ENCODE data around the gene TGFBR2. TPM values are rescaled to one million over a fixed set of nuclear protein-coding genes. Genes with fewer than 3 reads are reported as not detected.

TGFBR2 gene
- total and polyA plus RNA-seq, 2 experiments from 2014 or later, result 42.2 to 52.8 TPM

DNA sequence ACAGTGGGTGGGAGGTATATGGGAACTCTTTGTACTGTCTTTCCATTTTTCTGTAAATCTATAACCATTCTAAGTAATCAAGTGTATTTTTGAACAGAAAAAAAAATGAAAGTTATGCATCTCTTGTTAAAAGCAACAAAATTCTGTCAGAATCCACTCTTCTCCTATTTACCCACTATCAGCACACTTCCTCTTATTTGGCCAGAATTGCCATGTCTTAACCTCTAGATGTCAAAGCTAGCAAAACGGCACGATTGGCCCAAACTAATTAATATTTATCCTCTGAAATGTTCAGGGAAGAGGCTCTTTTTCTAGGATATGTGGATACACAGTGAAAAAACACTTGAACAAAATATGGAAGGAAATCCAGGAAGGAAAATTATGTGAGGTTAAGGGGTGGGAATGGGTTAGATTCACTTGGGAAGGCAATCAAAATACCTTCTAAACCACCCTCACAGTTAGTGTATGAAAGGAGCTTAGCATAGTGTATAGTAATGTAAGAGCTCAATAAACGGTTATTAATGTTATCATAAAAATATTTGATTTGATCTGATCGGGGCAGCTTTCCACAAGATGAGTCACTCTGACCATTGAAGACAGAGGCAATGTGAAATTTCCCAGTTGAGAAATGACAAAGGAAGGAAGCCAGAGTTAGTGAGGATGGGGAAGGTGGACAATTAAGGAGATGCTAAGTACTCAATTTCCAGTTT lies 20.1 kb upstream of the TGFBR2 start:
- TF ChIP-seq EZH2phosphoT487 (IDR thresholded peaks at IDR 0.05; ENCODE audit: low read depth, severe bottlenecking, unreplicated experiment), result no peak
- TF ChIP-seq EZH2 (IDR thresholded peaks at IDR 0.05; ENCODE audit: borderline replicate concordance), result no peak
- TF ChIP-seq, protein P1, sequence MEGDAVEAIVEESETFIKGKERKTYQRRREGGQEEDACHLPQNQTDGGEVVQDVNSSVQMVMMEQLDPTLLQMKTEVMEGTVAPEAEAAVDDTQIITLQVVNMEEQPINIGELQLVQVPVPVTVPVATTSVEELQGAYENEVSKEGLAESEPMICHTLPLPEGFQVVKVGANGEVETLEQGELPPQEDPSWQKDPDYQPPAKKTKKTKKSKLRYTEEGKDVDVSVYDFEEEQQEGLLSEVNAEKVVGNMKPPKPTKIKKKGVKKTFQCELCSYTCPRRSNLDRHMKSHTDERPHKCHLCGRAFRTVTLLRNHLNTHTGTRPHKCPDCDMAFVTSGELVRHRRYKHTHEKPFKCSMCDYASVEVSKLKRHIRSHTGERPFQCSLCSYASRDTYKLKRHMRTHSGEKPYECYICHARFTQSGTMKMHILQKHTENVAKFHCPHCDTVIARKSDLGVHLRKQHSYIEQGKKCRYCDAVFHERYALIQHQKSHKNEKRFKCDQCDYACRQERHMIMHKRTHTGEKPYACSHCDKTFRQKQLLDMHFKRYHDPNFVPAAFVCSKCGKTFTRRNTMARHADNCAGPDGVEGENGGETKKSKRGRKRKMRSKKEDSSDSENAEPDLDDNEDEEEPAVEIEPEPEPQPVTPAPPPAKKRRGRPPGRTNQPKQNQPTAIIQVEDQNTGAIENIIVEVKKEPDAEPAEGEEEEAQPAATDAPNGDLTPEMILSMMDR (IDR thresholded peaks at IDR 0.05; ENCODE audit: poor library complexity), result no peak
- Histone ChIP-seq H3K27ac (no peak overlapping the region), H3K27me3 (no peaks in the 10 kb centered on the region), H4K20me1 (ENCODE audit: insufficient read depth, poor library complexity, severe bottlenecking) (no peaks in the 10 kb centered on the region), H3K36me3 (replicated peaks; ENCODE audit: insufficient read depth, low read depth) (no peaks in the 10 kb centered on the region), H3K9me3 (ENCODE audit: low read depth) (no peaks in the 10 kb centered on the region), H2AFZ (no peak overlapping the region), H3K9me2 (replicated peaks; ENCODE audit: insufficient read depth) (no peaks in the 10 kb centered on the region), H3K4me2 (no peak overlapping the region), H3K79me2 (no peaks in the 10 kb centered on the region), H3K4me1 (ENCODE audit: insufficient read depth) (no peaks in the 10 kb centered on the region), H3K4me3 (no peak overlapping the region)
- WGBS (ENCODE audit: low lambda C conversion rate, missing lambda C conversion rate), result 92% methylated on average over 4 of the region's 4 CpGs
- DNase-seq (ENCODE audit: low spot score), result no peak

DNA sequence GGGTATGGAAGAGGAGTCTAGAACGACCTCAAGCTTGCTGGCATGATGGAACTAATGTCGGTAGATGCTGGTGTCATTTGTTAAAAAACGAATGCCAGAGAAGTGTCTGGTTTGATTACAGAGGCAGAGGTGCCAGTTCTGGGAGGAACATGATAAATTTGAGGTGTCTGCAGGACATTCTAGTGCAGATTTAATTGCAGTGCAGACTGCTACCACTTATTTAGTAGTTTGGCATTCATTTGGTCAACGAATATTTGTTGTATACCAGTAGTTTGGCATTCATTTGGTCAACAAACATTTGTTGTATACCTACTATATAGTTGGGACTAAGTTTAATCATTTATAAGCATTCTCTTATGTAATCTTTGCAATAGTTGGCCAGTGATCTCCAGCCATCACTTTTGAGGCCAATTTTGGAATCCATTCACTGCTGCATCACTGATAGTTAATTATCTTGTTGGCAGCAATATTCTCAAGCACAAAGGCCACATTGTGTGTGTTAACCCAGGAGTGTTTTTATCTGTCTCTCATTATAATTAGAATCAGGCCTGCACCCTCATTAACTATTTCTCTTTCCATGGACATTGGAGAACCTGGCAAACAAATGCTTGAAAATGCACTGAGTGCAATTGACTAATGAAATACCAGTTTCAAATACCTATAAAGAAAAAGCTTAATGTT lies 19.5 kb upstream of the TGFBR2 start:
- no peak for DNase-seq (ENCODE audit: low spot score)
- no peaks in the 10 kb centered on the region for H3K27me3 ChIP-seq
- TF ChIP-seq, protein P1 (IDR thresholded peaks at IDR 0.05; ENCODE audit: poor library complexity), result no peak
- TF ChIP-seq EZH2phosphoT487 (IDR thresholded peaks at IDR 0.05; ENCODE audit: low read depth, severe bottlenecking, unreplicated experiment) (no peak), EZH2 (IDR thresholded peaks at IDR 0.05; ENCODE audit: borderline replicate concordance) (no peak)
- WGBS (ENCODE audit: low lambda C conversion rate, missing lambda C conversion rate), result 81% methylated on average over 4 of the region's 4 CpGs
- no peak overlapping the region for H3K27ac ChIP-seq
- no peaks in the 10 kb centered on the region for H3K9me2 ChIP-seq (replicated peaks; ENCODE audit: insufficient read depth)
- H3K4me1 ChIP-seq (ENCODE audit: insufficient read depth), result no peaks in the 10 kb centered on the region
- H2AFZ ChIP-seq, result no peak overlapping the region
- H3K79me2 ChIP-seq, result no peaks in the 10 kb centered on the region
- H3K4me2 ChIP-seq, result no peak overlapping the region
- H3K9me3 ChIP-seq (ENCODE audit: low read depth), result no peaks in the 10 kb centered on the region
- H4K20me1 ChIP-seq (ENCODE audit: insufficient read depth, poor library complexity, severe bottlenecking), result no peaks in the 10 kb centered on the region
- no peaks in the 10 kb centered on the region for H3K36me3 ChIP-seq (replicated peaks; ENCODE audit: insufficient read depth, low read depth)
- no peak overlapping the region for H3K4me3 ChIP-seq

DNA sequence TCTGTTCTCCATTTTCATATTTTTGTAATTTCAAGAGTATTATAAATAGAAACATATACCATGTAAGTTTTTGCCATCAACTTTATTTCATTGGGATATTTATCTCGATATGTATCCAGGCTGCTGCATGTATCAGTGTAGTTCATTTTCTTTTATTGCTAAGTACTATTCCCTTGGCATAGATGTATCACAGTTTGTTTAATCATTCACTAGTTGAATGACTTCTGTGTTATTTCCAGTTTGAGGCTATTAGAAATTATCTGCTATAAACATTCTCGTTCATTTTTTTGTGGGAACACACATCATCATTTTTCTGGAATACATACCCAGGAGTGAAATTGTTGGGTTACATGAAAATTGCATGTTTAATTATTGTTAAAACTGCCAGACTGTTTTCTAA lies 18.5 kb upstream of the TGFBR2 start:
- no peak for TF ChIP-seq EZH2 (IDR thresholded peaks at IDR 0.05; ENCODE audit: borderline replicate concordance)
- TF ChIP-seq, protein P1 (IDR thresholded peaks at IDR 0.05; ENCODE audit: poor library complexity), result no peak

More for the DNA sequence above, 18.5 kb upstream of the TGFBR2 start:
- no peaks in the 10 kb centered on the region for H3K27me3 ChIP-seq
- H3K4me3 ChIP-seq, result no peak overlapping the region
- no peaks in the 10 kb centered on the region for H3K36me3 ChIP-seq (replicated peaks; ENCODE audit: insufficient read depth, low read depth)
- no peak overlapping the region for H3K27ac ChIP-seq
- H3K4me1 ChIP-seq (ENCODE audit: insufficient read depth), result no peaks in the 10 kb centered on the region
- WGBS (ENCODE audit: low lambda C conversion rate, missing lambda C conversion rate), result 96% methylated on average over 2 of the region's 2 CpGs
- H3K9me3 ChIP-seq (ENCODE audit: low read depth), result no peaks in the 10 kb centered on the region
- H4K20me1 ChIP-seq (ENCODE audit: insufficient read depth, poor library complexity, severe bottlenecking), result no peaks in the 10 kb centered on the region
- no peak for DNase-seq (ENCODE audit: low spot score)
- H3K79me2 ChIP-seq, result no peaks in the 10 kb centered on the region
- no peaks in the 10 kb centered on the region for H3K9me2 ChIP-seq (replicated peaks; ENCODE audit: insufficient read depth)
- H2AFZ ChIP-seq, result no peak overlapping the region
- no peak overlapping the region for H3K4me2 ChIP-seq
